Smooth muscle cell (in vitro differentiated cells): ENCODE results near the gene FOLR1. TPM values are rescaled to one million over a fixed set of nuclear protein-coding genes. Genes with fewer than 3 reads are reported as not detected.

Source experiments
- DNase-seq: peaks from one replicate; lab custom pipeline; 2025; ENCODE audit not compliant: unreplicated experiment; lab: John Stamatoyannopoulos, UW
- H2AFZ ChIP-seq: fragments of 200-600 bp; sonication (generic); 2 replicates; pipeline ENCODE4 v1.6.0; 2016; ENCODE audit warnings: antibody characterized with exemption, low read depth, mild to moderate bottlenecking
- H3F3A ChIP-seq: fragments of 200-600 bp; sonication (generic); 2 replicates; pipeline ENCODE4 v1.6.0; 2017; ENCODE audit warnings: antibody characterized with exemption, low read depth
- H3K27ac ChIP-seq: fragments of 200-600 bp; sonication (generic); 2 replicates; pipeline ENCODE4 v1.5.1; 2016; ENCODE audit warnings: low read depth, mild to moderate bottlenecking
- H3K27me3 ChIP-seq: fragments of 200-600 bp; sonication (generic); 2 replicates; pipeline ENCODE4 v1.6.1; 2016; ENCODE audit warnings: low read depth, mild to moderate bottlenecking
- H3K36me3 ChIP-seq: fragments of 200-600 bp; sonication (generic); 2 replicates; pipeline ENCODE4 v1.5.1; 2016; ENCODE audit warnings: low read depth
- H3K4me1 ChIP-seq: fragments of 200-600 bp; sonication (generic); 2 replicates; pipeline ENCODE4 v1.5.1; 2016; ENCODE audit warnings: low read depth
- H3K4me2 ChIP-seq: fragments of 200-600 bp; sonication (generic); 2 replicates; pipeline ENCODE4 v1.6.0; 2016; ENCODE audit warnings: mild to moderate bottlenecking
- H3K4me3 ChIP-seq: fragments of 200-600 bp; sonication (generic); 2 replicates; pipeline ENCODE4 v1.5.1; 2016; ENCODE audit warnings: mild to moderate bottlenecking
- H3K79me2 ChIP-seq: fragments of 200-600 bp; sonication (generic); 2 replicates; pipeline ENCODE4 v1.6.0; 2016; ENCODE audit warnings: low read depth, mild to moderate bottlenecking
- H3K9ac ChIP-seq: fragments of 200-600 bp; sonication (generic); 2 replicates; pipeline ENCODE4 v1.6.0; 2016; ENCODE audit warnings: low read depth
- H3K9me3 ChIP-seq: fragments of 200-600 bp; sonication (generic); replicated peaks from 2 replicates; pipeline ENCODE4 v1.5.1; 2016; ENCODE audit warnings: low read depth
- H4K20me1 ChIP-seq: fragments of 200-600 bp; sonication (generic); 2 replicates; pipeline ENCODE4 v1.6.0; 2016; ENCODE audit warnings: low read depth
- CTCF ChIP-seq: fragments of 200-600 bp; sonication (generic); IDR thresholded peaks from 2 replicates; pipeline ENCODE4 v1.5.1; 2017; ENCODE audit warnings: borderline replicate concordance, mild to moderate bottlenecking, antibody characterized with exemption; ENCODE audit not compliant: insufficient read depth, poor library complexity, severe bottlenecking
- WGBS: methylation state at CpG from one replicate; pipeline ENCODE4 v1.1.7; 2016; ENCODE audit warnings: low lambda C conversion rate; 5-methylcytosine and 5-hydroxymethylcytosine counted together
- polyA plus RNA-seq: library from polyadenylated mRNA; unstranded; fragments of >200 nt; fragmentation: Nextera tagmentation; extraction: Ambion mirVana; gene quantifications from 2 replicates; pipeline ENCODE4 v1.2.1, GENCODE V29; 2016
- total RNA-seq: library from RNA; depleted of rRNA; stranded (reverse); fragments of >200 nt; gene quantifications from 2 replicates; pipeline ENCODE4 v1.2.3, GENCODE V29; 2014

The FOLR1 gene
- total and polyA plus RNA-seq, 2 experiments from 2014 or later, result 8.1 to 9.4 TPM

GRCh38 chr11:72226701-72227100 lies 34.8 kb downstream of the FOLR1 start:
- H3K36me3 ChIP-seq, result no peaks in the 10 kb centered on the region
- no peaks in the 10 kb centered on the region for H3K4me1 ChIP-seq
- no peak overlapping the region for H3K27ac ChIP-seq
- no peaks in the 10 kb centered on the region for H3K9me3 ChIP-seq
- no peak for DNase-seq
- H2AFZ ChIP-seq, result no peak overlapping the region
- H3F3A ChIP-seq, result no peaks in the 10 kb centered on the region
- H3K27me3 ChIP-seq, result no peaks in the 10 kb centered on the region
- no peak overlapping the region for H3K4me3 ChIP-seq
- H3K9ac ChIP-seq, result no peak overlapping the region
- peaks cover 67% of the 10 kb centered on the region for H4K20me1 ChIP-seq
- TF ChIP-seq CTCF, result no peak
- WGBS, result 94% methylated on average over 5 of the region's 5 CpGs
- peaks cover 36% of the 10 kb centered on the region for H3K79me2 ChIP-seq
- no peak overlapping the region for H3K4me2 ChIP-seq

- no peak overlapping the region for H3K27ac ChIP-seq
- 96% methylated on average over 12 of the region's 14 CpGs for WGBS
- H3F3A ChIP-seq, result no peaks in the 10 kb centered on the region
- DNase-seq, result no peak
- H3K4me1 ChIP-seq, result no peaks in the 10 kb centered on the region
- H2AFZ ChIP-seq, result no peak overlapping the region
- no peaks in the 10 kb centered on the region for H3K9me3 ChIP-seq
- H3K4me3 ChIP-seq, result no peak overlapping the region
- no peak for TF ChIP-seq CTCF
- no peak overlapping the region for H3K9ac ChIP-seq
- no peaks in the 10 kb centered on the region for H3K27me3 ChIP-seq
- peaks cover 36% of the 10 kb centered on the region for H3K79me2 ChIP-seq
- H4K20me1 ChIP-seq, result peaks cover 74% of the 10 kb centered on the region
- H3K36me3 ChIP-seq, result no peaks in the 10 kb centered on the region
- no peak overlapping the region for H3K4me2 ChIP-seq
Observed at GRCh38 chr11:72227316-72228228, 35.6 kb downstream of the FOLR1 start.

GRCh38 chr11:72228229-72228843 lies 36.4 kb downstream of the FOLR1 start:
- Histone ChIP-seq H3K4me3 (no peak overlapping the region), H3K27ac (no peak overlapping the region), H3K27me3 (no peaks in the 10 kb centered on the region), H3K4me2 (no peak overlapping the region), H3K9ac (no peak overlapping the region), H3K36me3 (no peaks in the 10 kb centered on the region), H3K9me3 (no peaks in the 10 kb centered on the region), H4K20me1 (peaks cover 82% of the 10 kb centered on the region), H3K4me1 (no peaks in the 10 kb centered on the region), H3K79me2 (peaks cover 36% of the 10 kb centered on the region), H2AFZ (no peak overlapping the region), H3F3A (peaks cover under 1% of the 10 kb centered on the region)
- 96% methylated on average over 15 of the region's 16 CpGs for WGBS
- TF ChIP-seq CTCF, result no peak
- no peak for DNase-seq
